SJCRH30 (cell line): ENCODE data around the gene LRRC46. TPM values are rescaled to one million over a fixed set of nuclear protein-coding genes. Genes with fewer than 3 reads are reported as not detected.

ENCODE experiments used
- DNase-seq, 2 experiments: peaks; one replicate each; pipeline ENCODE4 v3.0.0-alpha.2; 2015 to 2020
- H3K27ac ChIP-seq: fragments of 250-450 bp; sonication (Bioruptor Pico); 2 replicates; pipeline ENCODE4 v1.5.1; 2020; ENCODE audit warnings: mild to moderate bottlenecking, moderate library complexity
- H3K27me3 ChIP-seq: fragments of 250-450 bp; sonication (Bioruptor Pico); 2 replicates; pipeline ENCODE4 v1.5.1; 2020; ENCODE audit warnings: mild to moderate bottlenecking, moderate library complexity
- H3K36me3 ChIP-seq: fragments of 250-450 bp; sonication (Bioruptor Pico); 2 replicates; pipeline ENCODE4 v1.5.1; 2020; ENCODE audit warnings: mild to moderate bottlenecking, moderate library complexity
- H3K4me1 ChIP-seq: fragments of 250-450 bp; sonication (Bioruptor Pico); 2 replicates; pipeline ENCODE4 v1.5.1; 2020; ENCODE audit warnings: mild to moderate bottlenecking, moderate library complexity
- H3K4me3 ChIP-seq: fragments of 250-450 bp; sonication (Bioruptor Pico); 2 replicates; pipeline ENCODE4 v1.5.1; 2020; ENCODE audit warnings: mild to moderate bottlenecking, moderate library complexity
- H3K9me3 ChIP-seq: fragments of 250-450 bp; sonication (Bioruptor Pico); replicated peaks from 2 replicates; pipeline ENCODE4 v1.5.1; 2020; ENCODE audit warnings: mild to moderate bottlenecking, moderate library complexity
- total RNA-seq: library from RNA; depleted of rRNA; stranded (reverse); fragments of >200 nt; shearing (Covaris generic); gene quantifications from 2 replicates; pipeline ENCODE4 v1.2.3, GENCODE V29; 2014

LRRC46 gene
- total RNA-seq, 1 experiment from 2014 or later = 0.34 TPM

- Histone ChIP-seq H3K4me1 (no peaks in the 10 kb centered on the region), H3K27ac (no peak overlapping the region), H3K27me3 (no peaks in the 10 kb centered on the region), H3K4me3 (no peak overlapping the region), H3K9me3 (no peaks in the 10 kb centered on the region), H3K36me3 (peaks cover 4% of the 10 kb centered on the region; the same call in 1 of the 2 replicates)
- DNase-seq = no peak
Measured at GRCh38 chr17:47804461-47804860, 27.0 kb upstream of the LRRC46 start.

DNA sequence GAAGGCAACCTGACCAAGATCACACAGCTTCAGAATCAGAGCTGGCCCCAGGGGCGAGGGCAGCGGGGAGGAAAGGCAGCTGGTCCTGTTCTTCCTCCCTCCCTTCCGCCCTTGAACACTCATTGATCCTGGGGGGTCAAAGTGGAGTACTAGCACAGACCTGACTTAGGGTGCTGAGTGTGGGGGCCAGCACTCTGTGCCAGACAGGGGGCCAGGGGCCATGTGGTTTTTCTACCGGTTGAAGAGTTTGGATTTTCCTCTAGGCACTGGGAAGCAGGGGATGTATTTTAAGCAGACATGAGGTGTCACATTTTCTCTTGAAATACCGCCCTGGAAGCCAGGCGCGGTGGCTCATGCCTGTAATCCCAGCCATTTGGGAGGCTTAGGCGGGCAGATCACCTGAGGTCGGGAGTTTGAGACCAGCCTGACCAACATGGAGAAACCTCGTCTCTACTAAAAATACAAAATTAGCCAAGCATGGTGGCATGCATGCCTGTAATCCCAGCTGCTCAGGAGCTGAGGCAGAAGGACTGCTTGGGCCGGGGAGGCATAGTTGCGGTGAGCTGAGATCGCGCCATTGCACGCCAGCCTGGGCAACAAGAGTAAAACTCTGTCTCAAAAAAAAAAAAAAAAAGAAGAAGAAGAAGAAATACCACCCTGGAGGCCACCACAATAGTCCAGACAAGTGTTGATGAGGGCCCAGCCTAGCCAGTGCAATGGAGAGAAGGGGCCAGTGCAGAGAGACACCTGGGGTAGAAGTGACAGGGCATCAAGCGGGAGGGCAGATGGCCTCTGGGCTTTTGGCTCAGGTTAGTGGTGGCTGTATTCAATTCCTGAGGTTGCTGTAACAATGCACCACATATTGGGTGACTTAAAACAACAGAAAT is 25.2 kb upstream of the LRRC46 start:
- H3K4me1 ChIP-seq = no peaks in the 10 kb centered on the region
- H3K27me3 ChIP-seq = no peaks in the 10 kb centered on the region
- peaks cover 10% of the 10 kb centered on the region for H3K36me3 ChIP-seq
- no peak for DNase-seq
- H3K27ac ChIP-seq = no peak overlapping the region
- no peaks in the 10 kb centered on the region for H3K9me3 ChIP-seq
- H3K4me3 ChIP-seq = no peak overlapping the region

- peaks cover 10% of the 10 kb centered on the region for H3K36me3 ChIP-seq
- no peak overlapping the region for H3K4me3 ChIP-seq
- DNase-seq = no peak
- no peaks in the 10 kb centered on the region for H3K27me3 ChIP-seq
- H3K9me3 ChIP-seq = no peaks in the 10 kb centered on the region
- no peaks in the 10 kb centered on the region for H3K4me1 ChIP-seq
- H3K27ac ChIP-seq = no peak overlapping the region
Measured at GRCh38 chr17:47806913-47807255, 24.6 kb upstream of the LRRC46 start.

GRCh38 chr17:47807421-47807820 is 24.0 kb upstream of the LRRC46 start:
- H3K36me3 ChIP-seq = peaks cover 10% of the 10 kb centered on the region
- no peak for DNase-seq
- no peaks in the 10 kb centered on the region for H3K9me3 ChIP-seq
- no peak overlapping the region for H3K27ac ChIP-seq
- no peaks in the 10 kb centered on the region for H3K27me3 ChIP-seq
- H3K4me1 ChIP-seq = no peaks in the 10 kb centered on the region
- H3K4me3 ChIP-seq = no peak overlapping the region

- no peaks in the 10 kb centered on the region for H3K9me3 ChIP-seq
- H3K4me1 ChIP-seq = no peaks in the 10 kb centered on the region
- DNase-seq = no peak
- peaks cover 10% of the 10 kb centered on the region for H3K36me3 ChIP-seq
- H3K27ac ChIP-seq = no peak overlapping the region
- H3K27me3 ChIP-seq = no peaks in the 10 kb centered on the region
- no peak overlapping the region for H3K4me3 ChIP-seq
Measured at GRCh38 chr17:47808036-47808829, 23.2 kb upstream of the LRRC46 start.

- Histone ChIP-seq H3K27ac (no peak overlapping the region), H3K4me3 (no peak overlapping the region), H3K4me1 (no peaks in the 10 kb centered on the region), H3K36me3 (peaks cover 10% of the 10 kb centered on the region), H3K9me3 (no peaks in the 10 kb centered on the region), H3K27me3 (no peaks in the 10 kb centered on the region)
- no peak for DNase-seq
Measured at GRCh38 chr17:47808830-47809480, 22.5 kb upstream of the LRRC46 start.

DNA sequence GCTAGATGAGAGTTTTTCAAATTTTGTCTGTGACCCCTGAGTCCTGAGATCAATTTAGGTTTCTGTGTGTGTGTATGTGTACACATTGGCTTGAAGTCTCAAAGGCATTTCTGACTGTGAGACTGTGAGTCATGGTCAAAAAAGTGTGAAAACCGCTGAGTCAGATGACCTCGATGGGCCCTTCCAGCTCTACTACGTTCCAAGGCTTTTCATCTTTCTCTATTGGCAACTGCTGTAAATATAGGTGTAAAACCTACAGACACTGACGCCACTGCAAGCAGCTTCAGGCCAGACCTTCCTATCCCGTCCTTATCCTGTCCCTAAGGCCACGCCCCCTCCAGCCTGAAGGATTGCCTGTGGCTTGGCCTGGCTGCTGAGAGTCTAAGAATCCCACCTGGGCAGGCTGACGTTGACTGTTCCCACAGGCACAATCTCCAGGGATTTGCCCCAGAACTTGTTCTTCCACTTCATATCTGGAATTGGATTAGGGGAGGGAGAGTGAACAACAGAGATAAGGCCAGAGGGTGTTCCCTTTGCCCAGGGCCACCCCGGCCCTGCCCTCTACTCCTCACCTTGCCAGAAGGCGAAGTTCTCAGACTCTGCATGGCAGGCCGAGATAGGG is 21.2 kb upstream of the LRRC46 start:
- Histone ChIP-seq H3K36me3 (peaks cover 13% of the 10 kb centered on the region), H3K4me1 (no peaks in the 10 kb centered on the region), H3K27me3 (no peaks in the 10 kb centered on the region), H3K4me3 (no peak overlapping the region), H3K27ac (no peak overlapping the region), H3K9me3 (no peaks in the 10 kb centered on the region)
- no peak for DNase-seq

GRCh38 chr17:47810901-47811635 is 20.4 kb upstream of the LRRC46 start:
- Histone ChIP-seq H3K27ac (no peak overlapping the region), H3K36me3 (peaks cover 13% of the 10 kb centered on the region)
- DNase-seq = no peak

GRCh38 chr17:47811709-47812108 is 19.8 kb upstream of the LRRC46 start:
- no peak for DNase-seq
- H3K36me3 ChIP-seq = peaks cover 13% of the 10 kb centered on the region
- no peaks in the 10 kb centered on the region for H3K27me3 ChIP-seq

More at GRCh38 chr17:47810901-47811635, 20.4 kb upstream of the LRRC46 start:
- no peaks in the 10 kb centered on the region for H3K9me3 ChIP-seq
- H3K4me1 ChIP-seq = no peaks in the 10 kb centered on the region
- H3K27me3 ChIP-seq = no peaks in the 10 kb centered on the region
- no peak overlapping the region for H3K4me3 ChIP-seq

GRCh38 chr17:47812146-47812920 is 19.1 kb upstream of the LRRC46 start:
- no peak for DNase-seq
- Histone ChIP-seq H3K27me3 (no peaks in the 10 kb centered on the region), H3K4me1 (no peaks in the 10 kb centered on the region), H3K27ac (no peak overlapping the region), H3K36me3 (peaks cover 13% of the 10 kb centered on the region), H3K4me3 (no peak overlapping the region), H3K9me3 (no peaks in the 10 kb centered on the region)

More at GRCh38 chr17:47811709-47812108, 19.8 kb upstream of the LRRC46 start:
- Histone ChIP-seq H3K4me1 (no peaks in the 10 kb centered on the region), H3K4me3 (no peak overlapping the region), H3K9me3 (no peaks in the 10 kb centered on the region), H3K27ac (no peak overlapping the region)

DNA sequence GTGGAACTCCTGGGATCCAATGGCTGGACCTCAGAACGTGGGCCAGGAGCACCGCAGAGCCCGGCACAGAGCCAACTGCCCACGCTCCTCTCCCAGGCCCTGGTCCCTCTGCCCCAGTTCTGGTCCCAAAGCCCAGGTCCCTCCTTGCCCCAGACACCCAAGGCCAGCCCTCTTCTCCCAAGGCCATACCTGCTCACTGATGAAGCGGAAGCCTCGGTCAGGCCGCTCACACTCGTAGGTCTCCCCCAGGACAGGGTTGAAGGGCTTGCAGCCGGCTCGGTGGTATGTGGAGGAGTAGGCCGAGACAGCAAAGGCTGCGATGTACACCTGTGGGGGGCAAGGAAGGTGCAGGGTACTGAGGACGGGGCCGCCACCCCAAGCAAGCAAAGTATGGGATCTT is 18.4 kb upstream of the LRRC46 start:
- DNase-seq = no peak
- Histone ChIP-seq H3K9me3 (no peaks in the 10 kb centered on the region), H3K36me3 (peaks cover 13% of the 10 kb centered on the region), H3K27me3 (no peaks in the 10 kb centered on the region), H3K4me1 (no peaks in the 10 kb centered on the region), H3K27ac (no peak overlapping the region), H3K4me3 (no peak overlapping the region)

- Histone ChIP-seq H3K27me3 (no peaks in the 10 kb centered on the region), H3K36me3 (peaks cover 13% of the 10 kb centered on the region), H3K4me1 (no peaks in the 10 kb centered on the region), H3K27ac (no peak overlapping the region), H3K4me3 (no peak overlapping the region), H3K9me3 (no peaks in the 10 kb centered on the region)
- DNase-seq = no peak
Measured at GRCh38 chr17:47813512-47814031, 17.9 kb upstream of the LRRC46 start.

GRCh38 chr17:47815106-47815918 is 16.2 kb upstream of the LRRC46 start:
- H3K36me3 ChIP-seq = peaks cover 6% of the 10 kb centered on the region
- no peak overlapping the region for H3K27ac ChIP-seq
- DNase-seq = no peak
- H3K4me1 ChIP-seq = no peaks in the 10 kb centered on the region
- H3K9me3 ChIP-seq = no peaks in the 10 kb centered on the region
- no peaks in the 10 kb centered on the region for H3K27me3 ChIP-seq
- no peak overlapping the region for H3K4me3 ChIP-seq
